GM19043 (cell line): ENCODE data around the gene S100A9.

Experiments
- ATAC-seq: cut with Tn5 transposase; IDR thresholded peaks from one replicate; pipeline ENCODE4 v1.9.1; 2021; ENCODE audit warnings: low read depth; ENCODE audit not compliant: unreplicated experiment

Gene S100A9

DNA sequence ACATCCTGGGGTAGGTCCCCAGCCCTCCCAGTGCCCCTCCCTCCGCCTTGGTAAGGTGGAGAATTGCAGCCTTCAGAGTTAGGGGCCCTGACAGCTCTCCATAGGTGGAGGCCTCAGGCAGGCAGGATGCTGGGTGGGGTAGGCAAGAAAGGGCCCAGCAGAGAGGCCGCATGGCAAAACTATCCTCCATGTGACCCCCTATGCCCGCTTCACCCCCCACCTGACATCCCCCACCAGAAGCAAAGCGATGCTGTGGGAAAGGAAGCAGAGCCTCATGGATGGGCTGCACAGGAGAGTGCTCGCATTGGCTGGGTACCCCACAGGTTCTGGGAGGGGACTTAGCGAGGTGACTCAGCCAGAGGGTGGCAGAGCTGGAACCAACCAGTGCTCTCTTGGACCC is 1.6 kb downstream of the S100A9 start:
- ATAC-seq: no peak

DNA sequence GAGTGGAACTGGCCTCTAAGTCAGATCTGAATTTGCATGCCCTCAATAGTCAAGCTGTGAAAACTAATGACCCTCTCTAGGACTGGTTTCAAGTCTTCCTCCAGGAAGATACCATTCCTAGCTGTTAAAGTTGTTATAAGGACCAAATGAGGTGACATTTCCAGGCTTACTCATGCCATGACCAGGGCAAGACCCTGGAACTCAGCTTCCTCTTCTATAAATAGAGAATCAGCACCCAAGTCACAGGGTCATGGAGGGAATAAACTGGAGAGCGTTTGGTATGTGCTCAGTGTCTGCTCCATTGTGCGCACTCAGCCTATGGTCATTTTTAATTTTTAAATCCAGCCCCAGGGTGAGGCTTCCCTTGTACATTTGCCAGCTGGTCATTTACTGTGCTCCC is 2.5 kb downstream of the S100A9 start:
- no peak for ATAC-seq

DNA sequence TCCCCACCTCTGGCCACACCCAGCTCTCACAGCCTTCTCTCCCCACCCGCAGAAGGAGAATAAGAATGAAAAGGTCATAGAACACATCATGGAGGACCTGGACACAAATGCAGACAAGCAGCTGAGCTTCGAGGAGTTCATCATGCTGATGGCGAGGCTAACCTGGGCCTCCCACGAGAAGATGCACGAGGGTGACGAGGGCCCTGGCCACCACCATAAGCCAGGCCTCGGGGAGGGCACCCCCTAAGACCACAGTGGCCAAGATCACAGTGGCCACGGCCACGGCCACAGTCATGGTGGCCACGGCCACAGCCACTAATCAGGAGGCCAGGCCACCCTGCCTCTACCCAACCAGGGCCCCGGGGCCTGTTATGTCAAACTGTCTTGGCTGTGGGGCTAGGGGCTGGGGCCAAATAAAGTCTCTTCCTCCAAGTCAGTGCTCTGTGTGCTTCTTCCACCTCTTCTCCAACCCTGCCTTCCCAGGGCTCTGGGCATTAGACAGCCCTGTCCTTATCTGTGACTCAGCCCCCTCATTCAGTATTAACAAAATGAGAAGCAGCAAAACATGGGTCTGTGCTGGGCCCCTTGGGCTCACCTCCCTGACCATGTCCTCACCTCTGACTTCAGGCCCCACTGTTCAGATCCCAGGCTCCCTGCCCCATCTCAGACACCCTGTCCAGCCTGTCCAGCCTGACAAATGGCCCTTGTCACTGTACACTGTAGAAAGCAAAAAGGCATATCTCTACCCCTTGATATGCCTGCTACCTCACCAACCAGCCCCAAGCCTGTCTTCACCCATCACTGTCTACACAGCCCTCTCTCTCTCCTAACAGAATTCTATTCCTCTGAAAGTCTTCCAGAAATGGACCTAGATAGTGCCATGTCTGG is 3.2 kb downstream of the S100A9 start:
- no peak for ATAC-seq

DNA sequence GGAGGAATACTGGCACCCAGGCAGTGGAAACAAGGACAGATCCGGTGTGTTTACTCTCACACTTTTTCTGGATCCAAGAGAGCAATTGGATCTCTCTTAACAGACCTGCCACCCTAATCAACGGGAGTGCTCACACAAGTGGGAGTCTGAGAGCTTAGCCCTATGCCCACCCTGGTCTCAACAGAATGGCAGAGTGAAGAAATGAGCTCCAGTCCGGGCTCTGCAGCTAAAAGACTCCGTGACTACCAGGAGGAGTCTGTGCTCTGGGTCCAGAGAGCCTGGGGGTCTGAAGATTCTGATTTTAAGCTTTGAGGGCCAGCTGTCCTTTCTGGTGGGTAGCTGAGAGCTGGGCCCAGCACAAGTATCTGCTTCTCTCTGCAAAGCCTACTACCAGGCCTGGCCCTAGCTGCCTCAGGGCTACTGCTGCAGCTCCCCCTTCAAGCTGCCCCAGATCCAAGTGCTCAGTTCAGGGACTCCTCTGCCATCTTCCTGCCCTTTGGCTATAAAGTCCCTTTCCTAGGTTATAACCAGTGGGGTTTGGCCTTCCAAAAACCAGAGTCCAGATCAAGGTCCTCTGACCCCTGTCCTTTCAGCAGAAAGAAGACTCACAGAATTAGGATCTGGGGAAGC is 3.9 kb downstream of the S100A9 start:
- ATAC-seq: no peak

DNA sequence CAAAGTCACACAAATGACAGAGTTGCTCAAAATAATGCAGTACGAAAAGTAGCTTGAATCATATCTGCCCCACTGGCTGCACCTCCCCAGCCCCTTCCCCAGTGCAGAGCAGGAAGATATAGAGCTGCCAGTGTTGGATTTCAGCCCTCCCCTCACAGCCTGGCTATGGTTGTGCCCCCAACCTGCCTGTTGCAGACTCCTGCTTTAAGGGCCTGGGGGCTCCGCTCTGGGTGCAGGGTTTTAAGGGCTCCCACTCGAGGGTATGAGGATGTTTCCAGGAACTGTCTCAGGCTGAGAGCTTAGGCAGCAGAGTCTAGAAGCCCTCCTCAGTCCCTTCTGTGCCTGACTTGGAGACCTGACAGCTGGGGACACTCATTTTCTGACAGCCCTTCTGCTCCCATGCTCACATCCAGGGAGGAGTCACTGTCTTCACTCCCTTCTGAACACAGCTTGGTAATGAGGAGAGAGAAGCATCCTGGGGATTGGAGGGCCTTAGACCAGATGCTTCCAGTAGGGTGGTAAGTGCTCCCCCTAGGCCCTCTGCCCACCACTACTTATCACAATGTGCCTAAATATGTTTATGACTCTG is 4.6 kb downstream of the S100A9 start:
- ATAC-seq: no peak

DNA sequence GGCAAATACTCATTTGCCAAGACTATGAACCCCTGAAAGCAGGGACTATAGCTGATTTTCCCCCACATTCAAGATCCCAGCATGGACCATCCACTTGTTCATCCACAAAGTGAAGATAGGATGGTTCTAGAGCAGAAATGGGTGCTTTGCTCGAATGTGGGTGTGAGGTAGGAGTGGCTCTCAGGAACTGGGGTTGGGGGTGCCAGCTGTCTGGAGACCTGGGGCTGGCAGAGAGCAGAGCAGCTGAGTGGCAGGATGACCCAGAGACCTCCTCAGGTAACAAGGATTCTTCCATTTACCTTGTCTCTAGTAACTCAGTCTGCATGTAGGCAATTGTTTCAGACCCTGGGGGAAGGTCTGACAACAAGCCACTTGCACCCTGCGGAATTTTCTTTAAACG is 6.0 kb downstream of the S100A9 start:
- ATAC-seq: no peak

DNA sequence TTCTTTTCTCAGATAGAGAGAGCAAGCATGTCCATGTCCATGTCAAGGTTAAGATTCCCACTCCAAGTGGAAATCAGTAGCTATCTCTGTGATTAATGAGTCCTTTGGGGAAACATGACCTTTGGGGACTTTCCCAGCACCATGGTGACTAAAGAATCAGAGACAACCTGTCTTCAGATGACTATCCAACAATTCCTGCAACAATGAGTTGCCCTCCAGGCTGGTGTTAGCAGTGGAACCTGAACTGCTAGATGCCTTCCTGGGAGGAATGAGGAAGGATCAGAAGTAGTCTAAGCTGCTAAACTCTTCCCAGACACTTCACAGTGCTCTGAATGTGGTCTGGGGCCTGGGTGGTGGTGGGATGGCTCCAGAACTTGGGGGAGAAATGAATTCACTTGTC is 6.5 kb downstream of the S100A9 start:
- no peak for ATAC-seq

DNA sequence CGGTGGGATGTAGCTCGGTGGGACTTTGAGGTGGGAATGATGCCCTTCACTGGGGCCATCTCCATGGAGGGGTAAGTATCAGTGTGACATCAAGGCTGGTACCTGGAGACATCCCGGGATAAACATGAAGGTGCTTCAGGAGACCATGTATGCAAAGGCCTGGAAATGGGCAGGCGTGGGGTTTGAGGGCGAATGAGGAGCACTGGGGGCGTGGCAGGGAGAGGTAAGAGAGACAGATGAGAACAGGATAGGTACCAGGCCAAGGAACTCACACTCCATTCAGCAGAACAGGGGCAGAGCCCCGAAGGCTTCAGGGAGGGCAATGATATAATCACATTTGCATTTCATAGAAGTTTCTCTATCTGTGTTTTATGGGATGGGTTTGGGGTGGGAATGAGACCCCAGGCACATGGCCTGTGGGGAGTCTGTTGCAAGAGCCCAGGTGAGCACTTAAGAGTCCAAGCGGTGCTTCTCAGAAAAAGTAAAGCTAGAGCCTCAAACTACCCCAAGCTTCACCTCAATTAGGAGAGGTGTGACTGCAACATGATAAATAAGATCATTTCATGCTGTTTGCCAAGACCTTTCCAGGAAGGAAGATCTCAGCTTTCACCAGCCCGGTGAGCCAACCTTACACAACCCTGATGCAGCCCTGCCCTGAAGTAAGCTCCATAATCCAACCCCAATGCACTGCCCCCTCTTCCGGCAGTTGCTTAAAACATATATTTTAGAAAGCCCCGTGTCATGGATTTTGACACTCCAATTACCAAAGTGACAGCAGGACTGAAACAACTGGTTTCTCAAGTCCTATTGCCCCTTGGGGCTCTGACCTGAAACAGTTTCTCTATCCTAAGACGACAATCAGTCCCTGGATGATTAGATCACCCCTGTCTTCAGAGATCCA is 7.4 kb downstream of the S100A9 start:
- no peak for ATAC-seq

DNA sequence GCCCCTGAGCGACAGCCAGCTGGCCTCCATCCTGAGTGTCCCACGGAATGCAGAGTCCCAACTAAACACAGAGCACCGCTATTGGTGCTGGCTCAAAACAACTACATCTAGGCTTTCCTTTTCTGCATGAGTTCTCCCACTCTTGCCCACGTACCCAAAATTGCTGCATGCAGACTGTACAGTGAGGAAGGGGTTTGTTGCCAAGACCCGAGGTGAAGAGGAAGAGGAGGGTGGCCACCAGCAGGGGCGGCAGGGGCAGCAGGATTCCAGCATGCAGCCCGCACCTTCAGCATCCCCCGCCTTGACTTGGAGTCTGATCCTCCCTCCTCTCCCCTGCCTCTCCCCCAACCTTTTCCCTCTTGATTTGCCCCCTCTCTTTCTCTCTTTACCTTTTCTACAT is 8.0 kb downstream of the S100A9 start:
- ATAC-seq: no peak

DNA sequence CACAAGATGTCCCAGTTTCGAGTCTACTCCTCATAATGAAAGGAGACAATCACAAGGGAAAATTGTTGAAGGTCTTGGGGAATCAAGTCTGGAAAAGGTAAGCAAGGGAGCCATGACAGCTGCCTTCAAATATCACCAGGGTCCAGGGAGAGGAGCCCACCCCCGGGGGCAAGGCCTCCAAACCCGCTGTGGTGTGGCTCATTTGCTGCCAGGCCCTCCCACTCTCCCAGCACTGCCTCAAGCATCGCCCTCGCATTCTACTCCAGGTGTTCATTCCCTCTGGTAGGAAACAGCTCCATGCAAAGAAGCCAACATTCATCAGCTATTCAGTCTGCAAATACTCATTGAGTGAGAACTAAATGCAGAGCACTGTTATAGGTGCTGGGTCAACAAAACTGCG is 8.6 kb downstream of the S100A9 start:
- ATAC-seq: no peak

DNA sequence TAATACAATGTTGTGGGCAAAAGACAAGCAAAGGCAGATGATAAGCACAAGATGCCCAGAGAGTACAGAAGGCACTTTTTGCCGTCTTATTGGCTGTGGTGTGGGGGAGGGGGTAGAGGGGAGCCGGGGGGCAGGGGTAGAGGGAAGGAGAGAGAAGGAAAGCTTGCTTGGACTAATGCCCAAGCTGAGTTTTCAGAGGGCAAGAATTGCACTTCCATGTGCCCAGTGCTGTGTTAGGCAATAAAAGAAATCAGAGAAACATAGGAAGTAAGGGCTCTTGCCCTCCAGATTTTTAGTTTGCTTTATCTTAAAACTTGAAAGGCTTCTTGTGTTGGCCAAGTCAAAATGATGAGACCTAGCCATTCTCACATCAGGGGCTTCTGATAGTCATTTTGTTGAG is 9.4 kb downstream of the S100A9 start:
- ATAC-seq: no peak

DNA sequence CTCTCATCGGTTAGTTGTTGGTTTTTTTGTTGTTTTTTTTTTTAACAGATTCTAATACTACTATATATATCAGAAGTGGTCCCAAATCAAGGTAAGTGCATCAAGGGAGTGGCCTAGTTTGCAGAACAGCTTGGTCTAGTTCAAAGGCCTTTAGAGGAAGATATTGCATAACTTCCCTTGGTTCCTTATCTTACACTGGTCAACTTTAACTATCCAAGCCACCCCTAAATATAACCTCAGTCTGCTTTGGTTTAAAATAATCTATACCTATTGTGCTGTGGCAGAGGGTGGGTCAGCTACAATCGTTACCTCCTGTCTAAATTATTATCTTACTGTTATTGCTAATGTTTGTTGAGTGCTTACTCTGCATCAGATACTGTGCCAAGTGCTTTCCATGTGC is 10.8 kb downstream of the S100A9 start:
- no peak for ATAC-seq

DNA sequence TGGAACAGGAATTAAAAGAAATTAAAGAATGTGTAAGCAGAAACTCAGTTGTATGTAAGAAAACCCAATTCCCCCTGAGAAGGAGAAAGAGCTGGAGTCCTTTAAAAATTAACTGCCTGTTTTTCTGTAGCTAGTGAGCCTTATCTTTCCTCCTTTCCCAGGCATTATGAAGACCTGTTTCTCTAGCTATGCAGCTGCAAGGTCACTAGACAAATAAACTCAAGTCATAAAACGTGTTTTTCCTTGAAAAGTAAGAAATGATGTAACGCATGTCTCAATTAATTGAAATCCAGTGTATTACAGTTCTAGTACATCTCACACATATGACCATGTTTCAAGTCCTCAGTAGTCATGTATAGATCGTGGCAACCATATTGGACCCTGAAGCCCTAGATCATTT is 12.5 kb downstream of the S100A9 start:
- ATAC-seq: no peak

DNA sequence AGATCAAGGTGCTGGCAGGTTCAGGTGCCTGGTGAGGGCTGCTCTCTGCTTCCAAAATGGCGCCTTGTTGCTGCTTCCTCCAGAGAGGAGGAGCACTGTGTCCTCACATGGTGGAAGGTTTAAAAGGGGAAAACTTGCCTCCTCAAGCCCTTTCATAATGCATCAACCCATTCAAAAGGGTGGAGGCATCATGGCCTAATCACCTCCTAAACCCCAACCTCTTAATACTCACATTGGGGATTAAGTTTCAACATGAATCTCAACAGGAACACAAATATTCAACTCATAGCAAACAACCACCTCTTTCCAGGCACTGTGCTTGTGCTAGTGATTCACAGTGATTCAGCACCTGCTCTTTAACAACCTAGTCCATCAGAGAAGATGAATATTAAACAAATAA is 13.6 kb downstream of the S100A9 start:
- ATAC-seq: no peak

DNA sequence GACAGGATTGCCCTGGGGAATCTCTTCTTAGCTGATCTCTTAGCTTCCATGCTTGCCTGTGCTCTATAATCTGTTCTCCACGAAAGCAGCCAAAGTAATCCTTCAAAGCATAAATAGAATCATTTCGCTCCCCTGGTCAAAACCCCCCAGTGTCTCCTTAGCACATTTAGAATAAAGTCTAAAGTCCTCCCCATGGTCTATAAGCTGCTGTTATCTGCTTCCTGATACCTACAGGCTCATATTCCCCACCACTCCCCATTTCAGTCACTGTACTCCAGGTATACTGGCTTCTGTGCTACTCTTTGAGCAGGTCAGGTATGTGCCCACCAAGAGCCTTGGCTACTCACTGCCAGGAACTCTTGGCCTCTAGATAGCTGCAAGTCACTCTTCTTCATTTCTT is 14.9 kb downstream of the S100A9 start:
- no peak for ATAC-seq

DNA sequence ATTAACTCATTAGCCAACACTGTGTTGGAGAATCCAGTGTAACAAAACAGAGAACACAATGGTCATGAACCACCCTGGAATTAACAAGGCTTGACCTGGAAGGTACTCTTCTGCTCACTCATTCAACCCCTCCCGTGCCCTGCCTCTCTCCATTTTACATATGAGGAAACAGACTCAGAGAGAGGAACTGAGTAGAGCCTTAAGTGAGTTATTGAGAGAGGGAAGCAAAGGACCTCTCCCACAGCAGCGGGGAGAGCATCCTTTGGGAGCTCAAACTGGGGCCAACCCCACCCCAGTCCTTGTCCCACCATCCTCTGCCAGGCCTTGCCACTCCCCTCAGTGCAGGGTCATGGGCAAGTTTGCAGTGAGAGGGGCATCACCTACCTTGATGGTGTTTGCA is 16.4 kb downstream of the S100A9 start:
- ATAC-seq: no peak

DNA sequence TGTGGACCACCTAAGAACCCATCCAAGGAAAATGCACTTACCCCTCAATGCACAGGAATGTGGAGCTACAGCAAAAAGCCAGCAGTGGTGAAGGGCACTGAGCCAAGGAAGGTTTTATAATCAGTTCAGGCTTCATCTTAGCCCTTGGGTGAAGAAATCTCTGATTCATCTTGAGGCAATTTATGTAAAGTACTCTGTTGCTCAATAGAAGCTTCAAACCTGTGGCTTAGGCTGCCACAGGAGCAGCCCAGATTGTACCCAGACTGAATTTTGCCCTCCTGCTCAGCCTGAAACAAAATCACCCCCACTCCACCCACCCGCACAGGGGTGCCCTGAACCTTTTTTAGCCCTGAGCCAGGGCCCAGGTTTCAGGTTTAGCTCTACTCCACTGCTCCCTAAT is 17.9 kb downstream of the S100A9 start, which contains the start of gene S100A12:
TSS of gene S100A12 (minus strand) at position 111 of the 400 bp plus-strand sequence. CDS start 1,029 bp downstream, outside the sequence.
- no peak for ATAC-seq

DNA sequence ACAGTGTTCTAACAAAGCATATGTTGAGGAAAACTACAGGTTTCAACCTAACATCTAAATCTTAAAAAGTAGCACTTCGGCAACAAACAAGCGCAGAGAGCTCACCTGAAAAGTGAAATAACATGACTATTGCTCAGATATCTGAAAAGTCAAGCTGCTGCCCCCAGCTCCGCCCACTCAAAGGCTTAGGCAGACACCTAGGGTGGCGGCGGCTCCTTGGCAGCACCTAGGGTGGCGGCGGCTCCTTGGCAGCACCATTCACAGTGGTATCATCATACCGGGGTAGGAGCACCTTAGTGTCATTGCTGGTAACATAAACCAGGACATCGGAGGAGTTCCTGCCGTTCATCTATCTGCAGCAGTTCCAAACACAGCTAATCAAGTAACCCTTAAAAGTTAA is 21.9 kb downstream of the S100A9 start:
- no peak for ATAC-seq

DNA sequence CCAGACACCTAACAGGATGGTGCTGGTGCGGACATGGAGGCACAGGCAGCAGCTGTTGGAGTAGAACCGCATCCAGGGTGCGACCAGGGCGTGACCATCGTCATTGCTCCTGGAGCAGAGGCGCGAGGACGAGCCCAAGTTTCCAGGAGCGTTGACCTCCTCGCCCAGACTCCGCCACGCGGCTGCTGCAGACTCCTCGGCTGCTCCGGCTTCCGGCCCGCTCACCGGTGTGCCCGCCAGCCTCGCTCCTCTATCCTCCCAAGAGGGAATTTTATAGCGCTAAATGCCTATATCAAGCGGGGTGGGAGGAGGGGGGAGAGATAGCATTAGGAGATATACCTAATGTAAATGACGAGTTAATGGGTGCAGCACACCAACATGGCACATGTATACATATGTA is 23.1 kb downstream of the S100A9 start:
- no peak for ATAC-seq

DNA sequence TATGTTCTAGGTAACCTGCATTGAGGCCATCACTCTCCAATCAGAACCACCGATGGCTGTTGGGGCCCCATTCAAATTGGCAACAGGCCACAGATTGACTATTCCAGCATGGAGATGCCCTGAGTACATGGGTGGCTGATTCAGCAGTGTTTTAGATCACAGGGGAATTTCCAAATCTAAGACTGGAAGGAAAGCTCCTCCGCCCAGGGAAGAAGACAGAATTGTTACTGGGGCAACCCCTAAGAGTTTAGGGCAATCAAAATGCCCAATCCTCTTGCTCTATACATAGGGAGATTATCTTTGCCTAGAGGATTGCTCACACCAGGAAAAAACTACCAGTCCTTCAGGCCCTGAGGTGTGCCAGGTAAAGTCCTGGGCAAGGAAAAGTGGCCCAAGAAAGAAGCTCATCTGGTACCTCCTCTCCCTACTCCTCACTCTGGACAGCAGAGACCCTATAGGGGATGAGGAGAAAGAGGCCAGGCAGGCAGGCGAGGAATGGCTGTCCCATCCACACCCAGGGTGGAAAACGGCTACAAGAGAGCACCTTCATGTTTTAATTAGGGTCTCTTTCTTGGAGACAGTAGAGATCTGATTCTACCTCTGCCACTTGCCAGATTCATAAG is 27.4 kb downstream of the S100A9 start:
- ATAC-seq: no peak
